HepG2 (cell line): ENCODE measurements around the gene C22orf39.

ENCODE experiments used
- CHD4 ChIP-seq: fragments of 200-600 bp; sonication (generic); IDR thresholded peaks from 2 replicates; pipeline ENCODE4 v1.7.0; 2017; ENCODE audit warnings: mild to moderate bottlenecking, low read length, borderline replicate concordance
- CTCF ChIP-seq: sonication (generic); formaldehyde crosslinking; IDR thresholded peaks from 2 replicates; pipeline ENCODE4 v1.5.0; 2020; ENCODE audit warnings: mild to moderate bottlenecking, missing genetic modification reagents, moderate library complexity
- NR3C1 ChIP-seq: sonication (generic); formaldehyde crosslinking; IDR thresholded peaks from 2 replicates; pipeline ENCODE4 v1.4.0; 2020; ENCODE audit warnings: missing genetic modification reagents
- PHB2 ChIP-seq: fragments of 450-650 bp; IDR thresholded peaks from 2 replicates; pipeline ENCODE4 v1.6.1; 2018; ENCODE audit not compliant: partially characterized antibody
- ZBED4 ChIP-seq: sonication (generic); formaldehyde crosslinking; IDR thresholded peaks from 2 replicates; pipeline ENCODE4 v1.4.0; 2020; ENCODE audit warnings: missing genetic modification reagents, borderline replicate concordance
- ZNF350 ChIP-seq: sonication (generic); formaldehyde crosslinking; IDR thresholded peaks from 2 replicates; pipeline ENCODE4 v1.4.0; 2020; ENCODE audit warnings: mild to moderate bottlenecking, low read depth, missing genetic modification reagents, borderline replicate concordance
- ZSCAN21 ChIP-seq: sonication (generic); formaldehyde crosslinking; IDR thresholded peaks from 2 replicates; pipeline ENCODE4 v1.8.0; 2022; ENCODE audit warnings: mild to moderate bottlenecking, missing genetic modification reagents, moderate library complexity, borderline replicate concordance

- TF ChIP-seq NR3C1 (CRISPR knock-in tag) (no peak), ZNF350 (CRISPR knock-in tag) (no peak), ZBED4 (CRISPR knock-in tag) (no peak), PHB2 (no peak), CTCF (CRISPR knock-in tag) (no peak), CHD4 (no peak), ZSCAN21 (CRISPR knock-in tag) (no peak)
Measured at GRCh38 chr22:19405133-19405532, 42.4 kb downstream of the C22orf39 start.
